Measurements from ENCODE around the gene ZNF205. TPM values are rescaled to one million over a fixed set of nuclear protein-coding genes. Genes with fewer than 3 reads are reported as not detected.
A peak's percentile ranks its signal among the peaks of the same experiment; 100 is the strongest.

Gene ZNF205
- total and polyA plus RNA-seq, 11 donors = 7.4 to 19.8 (median 8.6) TPM

DNA sequence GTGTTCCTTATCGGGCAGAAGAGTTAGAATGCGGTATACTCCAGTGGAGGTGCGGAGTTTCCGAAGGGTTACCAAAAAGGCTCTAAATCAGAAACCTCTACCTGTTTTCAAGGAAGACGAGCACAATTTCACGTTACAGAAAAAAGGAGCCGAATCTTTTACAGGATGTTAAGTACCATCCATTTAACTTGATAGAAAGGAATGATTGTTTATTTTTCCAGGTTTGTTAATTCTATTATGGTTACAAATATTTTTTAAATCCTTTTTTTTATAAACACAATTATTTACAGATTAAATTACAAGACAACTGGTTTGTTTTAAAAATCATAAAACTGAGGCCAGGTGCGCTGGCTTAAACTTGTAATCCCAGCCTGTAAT, 40.6 kb downstream of the ZNF205 start:
- DNase-seq (no peak), ATAC-seq (no peak)
- Histone ChIP-seq H3K4me1 (peaks cover 0 to 34% (median 21%) of the 10 kb centered on the region in 12 donors), H3K27ac (peak overlapping the region in 7 of 12 donors; percentile 17 to 76 (median 54)), H3K4me3 (peak overlapping the region in 8 of 12 donors; percentile 65 to 82 (median 74)), H3K9me3 (peaks cover 0 to 9% (median 0%) of the 10 kb centered on the region in 12 donors), H3K36me3 (no peaks in the 10 kb centered on the region), H3K27me3 (no peaks in the 10 kb centered on the region)
- intact Hi-C loops (cut with DNase I) = loop anchor here in 1 of 10 donors (5.0 kb wide), 1 partner anchor 109 kb away; no protein-coding TSS in a partner anchor
- WGBS, 4 donors = 9 to 13% (median 12%) methylated on average over 8 of the region's 8 CpGs
- no peak for TF ChIP-seq POLR2A (IDR thresholded peaks at IDR 0.05)

DNA sequence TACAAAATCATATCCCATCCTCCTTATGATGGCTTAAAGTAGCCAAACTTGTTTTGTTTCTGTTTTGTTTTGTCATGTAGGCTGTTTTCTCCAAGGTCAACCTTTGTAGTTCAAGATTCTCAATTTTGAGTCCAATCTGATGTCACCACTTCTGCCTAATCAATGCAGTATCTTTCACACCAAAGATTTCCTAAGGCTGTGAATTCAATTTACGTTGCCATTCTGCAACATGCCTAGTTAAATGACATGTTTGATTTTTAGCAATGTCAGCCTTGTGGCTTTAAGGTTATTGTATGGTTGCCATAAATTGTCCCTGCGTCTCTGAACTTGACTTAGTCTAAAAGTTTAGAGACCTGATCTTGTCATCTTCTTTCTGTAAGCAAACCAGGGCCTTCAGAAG, 42.8 kb downstream of the ZNF205 start:
- ATAC-seq (no peak), DNase-seq (no peak)
- H3K9me3 ChIP-seq = peaks cover 0 to 9% (median 0%) of the 10 kb centered on the region in 12 donors
- no peak for TF ChIP-seq POLR2A (IDR thresholded peaks at IDR 0.05)
- TF ChIP-seq, protein P1, sequence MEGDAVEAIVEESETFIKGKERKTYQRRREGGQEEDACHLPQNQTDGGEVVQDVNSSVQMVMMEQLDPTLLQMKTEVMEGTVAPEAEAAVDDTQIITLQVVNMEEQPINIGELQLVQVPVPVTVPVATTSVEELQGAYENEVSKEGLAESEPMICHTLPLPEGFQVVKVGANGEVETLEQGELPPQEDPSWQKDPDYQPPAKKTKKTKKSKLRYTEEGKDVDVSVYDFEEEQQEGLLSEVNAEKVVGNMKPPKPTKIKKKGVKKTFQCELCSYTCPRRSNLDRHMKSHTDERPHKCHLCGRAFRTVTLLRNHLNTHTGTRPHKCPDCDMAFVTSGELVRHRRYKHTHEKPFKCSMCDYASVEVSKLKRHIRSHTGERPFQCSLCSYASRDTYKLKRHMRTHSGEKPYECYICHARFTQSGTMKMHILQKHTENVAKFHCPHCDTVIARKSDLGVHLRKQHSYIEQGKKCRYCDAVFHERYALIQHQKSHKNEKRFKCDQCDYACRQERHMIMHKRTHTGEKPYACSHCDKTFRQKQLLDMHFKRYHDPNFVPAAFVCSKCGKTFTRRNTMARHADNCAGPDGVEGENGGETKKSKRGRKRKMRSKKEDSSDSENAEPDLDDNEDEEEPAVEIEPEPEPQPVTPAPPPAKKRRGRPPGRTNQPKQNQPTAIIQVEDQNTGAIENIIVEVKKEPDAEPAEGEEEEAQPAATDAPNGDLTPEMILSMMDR (IDR thresholded peaks at IDR 0.05) = no peak
- no peaks in the 10 kb centered on the region for H3K36me3 ChIP-seq
- H3K4me3 ChIP-seq = no peak overlapping the region
- intact Hi-C loops (cut with DNase I) = loop anchor here in 1 of 10 donors (5.0 kb wide), 1 partner anchor 127 kb away; the partner anchor contains the start of gene ZNF263
- H3K4me1 ChIP-seq = peaks cover 0 to 45% (median 23%) of the 10 kb centered on the region in 12 donors
- 71 to 92% (median 91%) methylated on average over 2 of the region's 2 CpGs for WGBS, 4 donors
- no peaks in the 10 kb centered on the region for H3K27me3 ChIP-seq
- H3K27ac ChIP-seq = no peak overlapping the region

DNA sequence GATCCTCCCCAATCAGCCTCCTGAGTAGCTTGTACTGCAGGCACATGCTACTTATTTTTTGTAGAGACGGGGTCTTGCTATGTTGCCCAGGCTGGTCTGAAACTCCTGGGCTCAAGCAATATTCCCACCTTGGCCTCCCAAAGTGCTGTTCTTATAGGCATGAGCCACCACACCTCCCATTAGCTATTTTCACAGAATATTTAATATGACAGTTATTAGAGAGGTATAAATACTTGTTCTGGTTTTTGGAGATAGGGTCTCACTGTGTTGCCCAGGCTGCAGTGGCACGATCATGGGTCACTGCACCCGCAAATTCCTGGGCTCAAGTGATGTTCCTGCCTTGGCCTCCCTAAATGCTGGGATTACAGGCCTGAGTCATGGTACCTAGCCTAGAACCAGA, 43.6 kb downstream of the ZNF205 start:
- Histone ChIP-seq H3K27me3 (peaks cover 0 to under 1% (median 0%) of the 10 kb centered on the region in 9 donors), H3K4me1 (peaks cover 0 to 44% (median 24%) of the 10 kb centered on the region in 12 donors), H3K36me3 (no peaks in the 10 kb centered on the region), H3K9me3 (peaks cover 0 to 9% (median 0%) of the 10 kb centered on the region in 12 donors), H3K27ac (no peak overlapping the region), H3K4me3 (no peak overlapping the region)
- no peak for ATAC-seq
- intact Hi-C loops (cut with DNase I) = loop anchor here in 1 of 10 donors (5.0 kb wide), 1 partner anchor 126 kb away; the partner anchor contains the start of gene ZNF263
- peak in 1 of 5 donors; percentile 4 for DNase-seq
- WGBS, 4 donors = 94 to 98% (median 96%) methylated on average over 3 of the region's 3 CpGs
- no peak for TF ChIP-seq POLR2A (IDR thresholded peaks at IDR 0.05)
- TF ChIP-seq, protein P1 (IDR thresholded peaks at IDR 0.05) = no peak

DNA sequence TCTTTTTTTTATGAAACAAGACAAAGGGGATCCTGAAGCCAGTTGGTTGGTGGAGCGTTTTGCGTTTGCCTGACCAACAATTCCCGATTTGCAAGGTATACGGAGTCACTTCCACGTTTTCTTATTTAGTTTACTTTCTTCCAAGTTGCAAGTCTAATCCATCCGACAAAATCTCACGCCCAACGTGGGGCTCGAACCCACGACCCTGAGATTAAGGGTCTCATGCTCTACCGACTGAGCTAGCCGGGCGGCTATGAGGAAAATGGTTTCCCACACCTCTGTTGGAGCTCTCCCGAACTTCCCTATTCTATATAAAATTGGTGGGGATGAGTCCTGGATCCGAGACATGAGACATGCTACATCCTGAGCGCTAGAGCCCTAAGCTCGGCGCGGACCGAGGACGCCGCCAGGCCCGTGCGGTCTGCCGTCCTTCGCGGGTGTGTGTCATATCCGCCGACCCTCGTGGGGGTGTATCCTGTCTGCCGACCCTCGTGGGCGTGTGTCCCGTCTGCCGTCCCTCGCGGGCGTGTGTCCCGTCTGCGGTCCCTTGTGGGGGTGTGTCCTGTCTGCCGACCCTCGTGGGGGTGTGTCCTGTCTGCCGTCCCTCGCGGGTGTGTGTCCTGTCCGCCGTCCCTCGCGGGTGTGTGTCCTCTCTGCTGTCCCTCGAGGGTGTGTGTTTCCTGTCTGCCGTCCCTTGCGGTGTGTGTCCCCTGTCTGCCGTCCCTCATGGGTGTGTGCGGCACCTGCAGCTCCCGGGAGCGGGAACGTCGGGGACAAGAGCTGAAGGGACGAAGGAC, 45.0 kb downstream of the ZNF205 start:
- Histone ChIP-seq H3K4me3 (peak overlapping the region; percentile 47 to 84 (median 73)), H3K4me1 (peaks cover 0 to 29% (median 12%) of the 10 kb centered on the region in 12 donors), H3K36me3 (no peaks in the 10 kb centered on the region), H3K9me3 (peaks cover 0 to 9% (median 0%) of the 10 kb centered on the region in 12 donors), H3K27me3 (peaks cover 0 to 4% (median 0%) of the 10 kb centered on the region in 9 donors), H3K27ac (peak overlapping the region; percentile 81 to 94 (median 88))
- TF ChIP-seq POLR2A (IDR thresholded peaks at IDR 0.05) = no peak
- TF ChIP-seq, protein P1 (IDR thresholded peaks at IDR 0.05) = no peak
- 1 to 4% (median 1%) methylated on average over 17 to 59 of the region's 59 CpGs for WGBS, 4 donors
- DNase-seq = peak; percentile 39 to 72 (median 57)
- peak in 3 of 4 donors; percentile 14 to 27 (median 15) for ATAC-seq
- intact Hi-C loops (cut with DNase I) = loop anchor here in 1 of 10 donors (5.0 kb wide), 1 partner anchor 125 kb away; the partner anchor contains the start of gene ZNF263
